ENCODE measurements around the gene AUTS2.

The AUTS2 gene

GRCh38 chr7:70529436-70529835 is 931.2 kb downstream of the AUTS2 start (continued):
- TF ChIP-seq GLIS2 (tag by site-specific recombination; IDR thresholded peaks at IDR 0.05) (no peak), SCRT2 (tag by site-specific recombination; IDR thresholded peaks at IDR 0.05) (no peak), ZNF792 (tag by site-specific recombination; IDR thresholded peaks at IDR 0.05) (no peak), ZNF121 (tag by site-specific recombination; IDR thresholded peaks at IDR 0.05) (no peak), PRDM4 (tag by site-specific recombination; IDR thresholded peaks at IDR 0.05) (no peak)

GRCh38 chr7:70529914-70530585 is 931.8 kb downstream of the AUTS2 start:
- Histone ChIP-seq H3K4me3 (ENCODE audit: low read depth, low read length) (no peak overlapping the region), H3K4me1 (ENCODE audit: control insufficient read depth, insufficient read depth, low read length) (no peaks in the 10 kb centered on the region; the same call in 1 of the 2 replicates), H3K36me3 (ENCODE audit: control insufficient read depth in 2 of 2, insufficient read depth in 1 of 2, low read length in 2 of 2) (no peaks in the 10 kb centered on the region), H3K9me3 (ENCODE audit: control insufficient read depth, insufficient read depth, low read depth, low read length) (no peaks in the 10 kb centered on the region), H3K27ac (ENCODE audit: extremely low read depth, low read depth, low read length) (no peak overlapping the region)
- TF ChIP-seq ELK4 (IDR thresholded peaks at IDR 0.05; ENCODE audit: borderline replicate concordance, low read depth, low read length), result no peak
- no peak for TF ChIP-seq PRDM2 (tag by site-specific recombination; IDR thresholded peaks at IDR 0.05; ENCODE audit: borderline replicate concordance)
- TF ChIP-seq MYNN (tag by site-specific recombination; IDR thresholded peaks at IDR 0.05; ENCODE audit: borderline replicate concordance), result no peak
- CTCF ChIA-PET, result interaction anchor here (0.8 kb wide), 1 partner anchor 13 kb away, joined by 3 read pairs; no protein-coding TSS in a partner anchor
- POLR2A ChIA-PET, result no interaction called here

- Histone ChIP-seq H3K4me1 (ENCODE audit: control insufficient read depth, insufficient read depth, low read length) (no peaks in the 10 kb centered on the region), H3K36me3 (ENCODE audit: control insufficient read depth in 2 of 2, insufficient read depth in 1 of 2, low read length in 2 of 2) (no peaks in the 10 kb centered on the region), H3K27ac (ENCODE audit: extremely low read depth, low read depth, low read length) (no peak overlapping the region), H3K4me3 (ENCODE audit: low read depth, low read length) (no peak overlapping the region), H3K9me3 (ENCODE audit: control insufficient read depth, insufficient read depth, low read depth, low read length) (no peaks in the 10 kb centered on the region)
- no peak for TF ChIP-seq TSHZ1 (tag by site-specific recombination; IDR thresholded peaks at IDR 0.05; ENCODE audit: borderline replicate concordance)
- TF ChIP-seq ZNF777 (tag by site-specific recombination; IDR thresholded peaks at IDR 0.05; ENCODE audit: borderline replicate concordance), result no peak
- no peak for TF ChIP-seq ZNF157 (tag by site-specific recombination; IDR thresholded peaks at IDR 0.05)
- TF ChIP-seq ZNF175 (tag by site-specific recombination; IDR thresholded peaks at IDR 0.05), result no peak
- TF ChIP-seq SETDB1 (IDR thresholded peaks at IDR 0.05; ENCODE audit: insufficient read length, low read length), result no peak
- TF ChIP-seq ZNF184 (tag by site-specific recombination; IDR thresholded peaks at IDR 0.05), result no peak
- no peak for TF ChIP-seq PBX3 (CRISPR knock-in tag; IDR thresholded peaks at IDR 0.05)
- TF ChIP-seq ZNF433 (tag by site-specific recombination; IDR thresholded peaks at IDR 0.05; ENCODE audit: low read depth), result no peak
- no peak for TF ChIP-seq ZNF558 (tag by site-specific recombination; IDR thresholded peaks at IDR 0.05)
- CTCF ChIA-PET, result interaction anchor here (0.6 kb wide), 1 partner anchor 497 kb away, joined by 3 read pairs; no protein-coding TSS in a partner anchor
- POLR2A ChIA-PET, result no interaction called here
These were observed 935.3 kb downstream of the AUTS2 start for GRCh38 chr7:70533614-70534013.
